HG03025 (cell line): ENCODE results near the gene SDHAF4.
"Not testable (repeated sequence)": the region's sequence is repeated elsewhere in the genome, so short reads cannot be mapped to it uniquely, and the experiment has no call there.

Experiments used
- ATAC-seq: cut with Tn5 transposase; IDR thresholded peaks from one replicate; pipeline ENCODE4 v1.9.1; 2021; ENCODE audit warnings: mild to moderate bottlenecking, moderate library complexity; ENCODE audit not compliant: unreplicated experiment, low FRiP score

Gene SDHAF4

GRCh38 chr6:70590400-70590799 is 23.7 kb downstream of the SDHAF4 start:
- no peak for ATAC-seq

GRCh38 chr6:70592391-70593117 is 25.8 kb downstream of the SDHAF4 start:
- ATAC-seq, result no peak

- ATAC-seq, result no peak
Measured at GRCh38 chr6:70593118-70593486, 26.4 kb downstream of the SDHAF4 start.

DNA sequence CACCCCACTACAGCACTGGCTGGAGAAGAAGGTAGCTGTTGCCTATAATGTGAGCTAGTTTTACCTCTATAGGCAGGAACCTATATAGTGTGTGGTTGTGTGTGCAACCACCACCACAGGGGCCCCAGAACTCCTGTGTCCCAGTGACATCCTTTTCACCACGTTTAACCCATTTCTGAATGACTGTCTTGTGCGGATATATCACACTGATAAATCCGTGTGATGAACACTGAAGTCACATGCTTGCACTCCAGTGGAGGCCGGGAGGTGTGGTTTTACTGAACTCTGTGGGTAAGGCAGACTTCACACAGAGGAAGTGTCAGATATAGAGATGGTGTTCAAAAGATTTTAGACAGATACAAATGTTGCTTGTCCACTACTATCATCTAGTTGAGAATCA is 32.5 kb downstream of the SDHAF4 start:
- no peak for ATAC-seq

DNA sequence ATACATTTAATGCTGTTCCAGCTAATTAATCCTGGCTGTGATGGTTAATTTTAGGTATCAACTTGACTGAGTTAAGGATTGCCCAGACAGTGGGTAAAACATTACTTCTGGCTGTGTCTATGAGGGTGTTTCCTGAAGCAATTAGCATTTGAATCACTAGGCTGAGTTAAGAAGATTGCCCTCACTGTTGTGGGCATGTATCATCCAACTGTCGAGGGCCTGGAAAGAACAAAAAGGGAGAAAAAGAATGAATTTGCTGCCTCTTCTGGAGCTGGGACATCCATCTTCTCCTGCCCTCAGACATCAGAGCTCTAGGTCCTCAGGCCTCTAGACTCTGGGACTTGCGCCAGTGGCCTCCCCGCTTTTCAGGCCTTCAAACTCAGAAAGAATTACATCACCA is 34.3 kb downstream of the SDHAF4 start:
- no peak for ATAC-seq

- ATAC-seq, result no peak
Measured at GRCh38 chr6:70604254-70604653, 37.5 kb downstream of the SDHAF4 start.

- ATAC-seq, result not testable (repeated sequence)
Measured at GRCh38 chr6:70607371-70607770, 40.6 kb downstream of the SDHAF4 start.

DNA sequence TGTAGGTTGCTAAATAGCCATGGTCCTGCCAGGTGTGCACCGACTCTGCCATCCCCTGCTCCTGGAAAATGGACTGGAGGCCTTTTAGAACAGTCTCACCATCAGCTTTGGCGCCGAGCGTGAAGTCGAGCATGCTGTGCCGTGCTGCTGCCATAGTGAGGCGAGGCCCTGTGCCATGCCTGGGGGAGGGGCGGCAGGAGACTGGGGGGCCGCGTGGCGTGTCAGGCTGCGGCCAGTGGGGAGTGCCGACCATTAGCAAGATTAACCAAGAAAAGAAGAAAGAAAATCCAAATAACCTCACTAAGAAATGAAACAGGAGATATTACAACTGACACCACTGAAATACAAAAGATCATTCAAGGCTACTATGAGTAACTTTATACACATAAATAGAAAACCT is 42.5 kb downstream of the SDHAF4 start:
- not testable (repeated sequence) for ATAC-seq

- no peak for ATAC-seq
Measured at GRCh38 chr6:70616728-70617260, 50.1 kb downstream of the SDHAF4 start.

DNA sequence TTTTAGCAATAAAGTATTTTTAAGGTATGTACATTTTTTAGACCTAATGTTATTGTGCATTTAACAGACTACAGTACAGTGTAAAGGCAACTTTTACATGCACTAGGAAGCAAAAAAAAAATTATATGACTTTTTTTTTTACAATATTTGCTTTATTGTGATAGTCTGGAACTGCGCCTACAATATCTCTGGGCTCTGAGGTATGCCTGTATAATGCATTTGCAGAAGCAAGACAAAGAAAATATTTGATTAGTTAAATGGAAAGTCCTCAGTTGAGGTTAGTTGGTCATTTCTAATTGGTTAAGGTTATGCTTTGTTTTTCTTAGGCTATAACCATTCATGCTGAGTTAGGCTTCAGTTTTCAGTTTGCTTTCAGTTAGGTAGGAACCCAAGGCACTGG is 54.0 kb downstream of the SDHAF4 start:
- no peak for ATAC-seq

DNA sequence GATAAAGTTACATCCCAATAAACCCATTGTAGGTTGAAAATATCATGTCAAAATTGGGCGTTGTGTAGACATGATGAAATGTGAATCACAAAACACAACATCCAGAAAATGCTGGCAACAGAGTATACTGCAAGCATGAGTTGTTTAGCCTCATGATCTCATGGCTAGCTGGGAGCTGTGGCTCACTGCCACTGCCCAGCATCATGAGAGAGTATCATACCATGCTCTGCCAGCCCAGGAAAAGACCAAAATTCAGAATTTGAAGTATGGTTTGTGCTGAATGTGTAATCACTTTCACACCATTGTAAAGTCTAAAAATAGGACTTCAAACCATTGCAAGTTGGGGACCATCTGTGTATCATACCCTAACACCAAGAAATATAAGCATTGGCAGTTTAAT is 55.7 kb downstream of the SDHAF4 start:
- no peak for ATAC-seq

GRCh38 chr6:70625436-70625835 is 58.7 kb downstream of the SDHAF4 start:
- no peak for ATAC-seq

GRCh38 chr6:70627500-70628254 is 60.9 kb downstream of the SDHAF4 start:
- ATAC-seq, result no peak

DNA sequence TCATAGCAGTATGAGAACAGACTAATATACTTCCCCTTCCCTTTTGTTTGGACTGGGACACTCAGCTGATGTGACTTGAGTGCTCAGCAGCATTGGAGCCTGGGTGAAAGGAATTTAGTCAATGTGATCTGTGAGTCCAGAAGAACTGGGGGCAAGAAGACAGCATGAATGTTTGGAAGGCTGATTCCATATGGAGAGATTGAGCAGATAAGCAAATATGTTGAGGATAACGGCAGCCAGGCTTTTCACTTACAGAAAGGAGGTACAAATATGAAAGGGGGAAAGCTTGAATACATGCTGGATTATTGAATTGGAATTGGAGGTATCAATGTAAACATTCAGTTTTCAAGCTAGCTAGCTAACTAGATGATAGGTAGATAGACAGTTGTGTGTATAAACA is 63.2 kb downstream of the SDHAF4 start:
- no peak for ATAC-seq

- ATAC-seq, result no peak
Measured at GRCh38 chr6:70633870-70634269, 67.1 kb downstream of the SDHAF4 start.

DNA sequence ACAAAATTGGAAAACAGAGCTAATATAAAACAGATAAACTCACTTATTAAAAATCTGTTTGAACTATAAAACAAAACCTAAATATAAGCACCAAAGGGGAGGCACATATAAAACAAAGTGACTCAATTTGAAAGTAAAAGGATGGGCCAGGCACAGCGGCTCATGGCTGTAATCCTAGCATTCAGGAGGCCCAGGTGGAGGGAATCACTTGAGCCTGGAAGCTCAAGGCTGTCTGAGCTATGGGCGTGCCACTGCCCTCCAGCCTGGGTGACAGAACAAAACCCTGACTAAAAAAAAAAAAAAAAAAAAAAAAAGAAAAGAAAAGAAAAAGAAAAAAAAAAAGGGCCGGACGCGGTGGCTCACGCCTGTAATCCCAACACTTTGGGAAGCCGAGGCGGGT is 69.9 kb downstream of the SDHAF4 start:
- ATAC-seq, result no peak

DNA sequence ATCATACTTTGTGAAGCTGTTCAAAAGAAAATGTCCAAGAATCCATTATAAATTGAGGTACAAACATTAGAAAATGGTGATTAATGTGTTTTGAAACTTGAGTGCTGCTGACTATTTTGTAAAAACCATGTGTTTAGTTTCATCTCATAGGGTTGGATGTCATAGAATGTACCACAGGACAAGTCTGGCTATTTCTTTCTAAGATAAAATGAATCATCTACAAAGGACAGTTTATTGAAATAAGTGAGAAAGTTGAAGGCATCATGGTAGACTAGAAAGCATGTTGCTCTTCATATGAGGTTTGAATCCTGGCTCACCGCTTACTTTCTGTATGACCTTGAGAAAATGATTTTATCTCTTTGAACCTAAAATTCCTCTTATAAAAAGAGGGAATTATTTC is 71.7 kb downstream of the SDHAF4 start:
- no peak for ATAC-seq
